BLaER1 treated with 17β-estradiol and CSF1 and Interleukin-3, amounts not matched to agents 10 nM and 100 nM (cell line): ENCODE data around the gene METTL16.

Experiments used
- H3K27ac ChIP-seq, 11 experiments: shearing (Covaris generic); formaldehyde crosslinking; 2 replicates each; pipeline ENCODE4 v1.8.1; 2022
- H3K27me3 ChIP-seq, 11 experiments: shearing (Covaris generic); formaldehyde crosslinking; 2 replicates each; pipeline ENCODE4 v1.8.1; 2022
- H3K36me3 ChIP-seq, 11 experiments: shearing (Covaris generic); formaldehyde crosslinking; 2 replicates each; pipeline ENCODE4 v1.8.1; 2022
- H3K4me1 ChIP-seq, 10 experiments: shearing (Covaris generic); formaldehyde crosslinking; 2 replicates each; pipeline ENCODE4 v1.8.1; 2022
- H3K4me2 ChIP-seq, 11 experiments: shearing (Covaris generic); formaldehyde crosslinking; 2 replicates each; pipeline ENCODE4 v1.8.1; 2022
- H3K4me3 ChIP-seq, 10 experiments: shearing (Covaris generic); formaldehyde crosslinking; 2 replicates each; pipeline ENCODE4 v1.8.1; 2022
- H3K9ac ChIP-seq, 11 experiments: shearing (Covaris generic); formaldehyde crosslinking; 2 replicates each; pipeline ENCODE4 v1.8.1; 2022
- H3K9me3 ChIP-seq, 11 experiments: shearing (Covaris generic); formaldehyde crosslinking; replicated peaks in 1 of 11; 2 replicates each; pipeline ENCODE4 v1.8.1; 2022
- H4K20me1 ChIP-seq, 11 experiments: shearing (Covaris generic); formaldehyde crosslinking; 2 replicates each; pipeline ENCODE4 v1.8.1; 2022
- Cebpa-rat ChIP-seq, 11 experiments: shearing (Covaris generic); IDR thresholded peaks; 2 replicates each; pipeline ENCODE4 v1.8.1; 2022

The METTL16 gene

GRCh38 chr17:2485970-2486369 lies 25.7 kb downstream of the METTL16 start:
- H3K36me3 ChIP-seq, result peaks cover 0 to 4% (median 1%) of the 10 kb centered on the region in 11 experiments; a peak in 9 of 22 replicates
- peak overlapping the region in 2 of 11 experiments; percentile 10 to 27; a peak in 2 of 22 replicates for H3K9ac ChIP-seq

GRCh38 chr17:2485543-2485942 lies 26.1 kb downstream of the METTL16 start:
- H3K36me3 ChIP-seq, result peaks cover under 1 to 8% (median 5%) of the 10 kb centered on the region in 11 experiments; a peak in 12 of 22 replicates
- no peaks in the 10 kb centered on the region for H3K9me3 ChIP-seq
- H3K27ac ChIP-seq, result peak overlapping the region in 7 of 11 experiments; percentile 4 to 50 (median 19); a peak in 3 of 22 replicates
- peak in 2 of 11 experiments; percentile 23 to 53; a peak in 2 of 22 replicates for TF ChIP-seq Cebpa-rat (IDR thresholded peaks at IDR 0.05)
- no peak overlapping the region for H3K4me3 ChIP-seq
- H3K4me2 ChIP-seq, result peak overlapping the region; percentile 49 to 89 (median 66)
- peak overlapping the region in 2 of 11 experiments; percentile 10 to 27; a peak in 2 of 22 replicates for H3K9ac ChIP-seq
- H4K20me1 ChIP-seq, result peaks cover 0 to 94% (median 31%) of the 10 kb centered on the region in 11 experiments; a peak in 18 of 22 replicates
- H3K27me3 ChIP-seq, result no peaks in the 10 kb centered on the region
- H3K4me1 ChIP-seq, result peaks cover 69 to 88% (median 84%) of the 10 kb centered on the region in 10 experiments

More at GRCh38 chr17:2485970-2486369, 25.7 kb downstream of the METTL16 start:
- H3K9me3 ChIP-seq, result no peaks in the 10 kb centered on the region
- TF ChIP-seq Cebpa-rat (IDR thresholded peaks at IDR 0.05), result no peak
- no peak overlapping the region for H3K4me3 ChIP-seq
- H3K4me1 ChIP-seq, result peaks cover 73 to 92% (median 88%) of the 10 kb centered on the region in 10 experiments
- peak overlapping the region; percentile 49 to 89 (median 66) for H3K4me2 ChIP-seq
- H3K27ac ChIP-seq, result peak overlapping the region in 9 of 11 experiments; percentile 3 to 50 (median 23); a peak in 6 of 22 replicates
- peaks cover 0 to 92% (median 31%) of the 10 kb centered on the region in 11 experiments; a peak in 18 of 22 replicates for H4K20me1 ChIP-seq
- H3K27me3 ChIP-seq, result no peaks in the 10 kb centered on the region

GRCh38 chr17:2484876-2485275 lies 26.8 kb downstream of the METTL16 start:
- Histone ChIP-seq H3K27ac (peak overlapping the region in 4 of 11 experiments; percentile 19 to 41 (median 32); a peak in 5 of 22 replicates), H3K9ac (peak overlapping the region in 7 of 11 experiments; percentile 8 to 37 (median 24); a peak in 5 of 22 replicates), H4K20me1 (peaks cover 0 to 94% (median 31%) of the 10 kb centered on the region in 11 experiments; a peak in 18 of 22 replicates), H3K4me1 (peaks cover 63 to 81% (median 77%) of the 10 kb centered on the region in 10 experiments), H3K27me3 (no peaks in the 10 kb centered on the region), H3K36me3 (peaks cover 4 to 15% (median 11%) of the 10 kb centered on the region in 11 experiments; a peak in 14 of 22 replicates), H3K4me3 (no peak overlapping the region), H3K9me3 (no peaks in the 10 kb centered on the region), H3K4me2 (peak overlapping the region; percentile 49 to 89 (median 66))
- TF ChIP-seq Cebpa-rat (IDR thresholded peaks at IDR 0.05), result no peak

- H4K20me1 ChIP-seq, result peaks cover 0 to 100% (median 31%) of the 10 kb centered on the region in 11 experiments; a peak in 18 of 22 replicates
- H3K9me3 ChIP-seq, result no peaks in the 10 kb centered on the region
- no peak overlapping the region for H3K4me3 ChIP-seq
- no peaks in the 10 kb centered on the region for H3K27me3 ChIP-seq
- H3K27ac ChIP-seq, result no peak overlapping the region; a peak in 1 of 22 replicates
- no peak for TF ChIP-seq Cebpa-rat (IDR thresholded peaks at IDR 0.05)
- H3K9ac ChIP-seq, result no peak overlapping the region
- peaks cover 47 to 74% (median 59%) of the 10 kb centered on the region in 10 experiments for H3K4me1 ChIP-seq
- peak overlapping the region in 3 of 11 experiments; percentile 19 to 69 (median 68); a peak in 5 of 22 replicates for H3K4me2 ChIP-seq
- H3K36me3 ChIP-seq, result peaks cover 4 to 33% (median 26%) of the 10 kb centered on the region in 11 experiments; a peak in 18 of 22 replicates
Observed at GRCh38 chr17:2483084-2483483, 28.6 kb downstream of the METTL16 start.

GRCh38 chr17:2482218-2482617 lies 29.5 kb downstream of the METTL16 start:
- no peaks in the 10 kb centered on the region for H3K9me3 ChIP-seq
- peaks cover 42 to 70% (median 50%) of the 10 kb centered on the region in 10 experiments for H3K4me1 ChIP-seq
- H3K4me2 ChIP-seq, result peak overlapping the region; percentile 53 to 81 (median 68)
- H3K27me3 ChIP-seq, result no peaks in the 10 kb centered on the region
- H3K27ac ChIP-seq, result peak overlapping the region in 4 of 11 experiments; percentile 19 to 51 (median 36); a peak in 3 of 22 replicates
- no peak overlapping the region for H3K4me3 ChIP-seq
- H3K36me3 ChIP-seq, result peaks cover 8 to 41% (median 34%) of the 10 kb centered on the region in 11 experiments; a peak in 21 of 22 replicates
- peak overlapping the region in 2 of 11 experiments; percentile 22 to 50; a peak in 2 of 22 replicates for H3K9ac ChIP-seq
- H4K20me1 ChIP-seq, result peaks cover 0 to 100% (median 31%) of the 10 kb centered on the region in 11 experiments; a peak in 18 of 22 replicates
- TF ChIP-seq Cebpa-rat (IDR thresholded peaks at IDR 0.05), result no peak

GRCh38 chr17:2481760-2482159 lies 29.9 kb downstream of the METTL16 start:
- Histone ChIP-seq H3K27me3 (no peaks in the 10 kb centered on the region), H3K9me3 (no peaks in the 10 kb centered on the region), H4K20me1 (peaks cover 0 to 100% (median 31%) of the 10 kb centered on the region in 11 experiments; a peak in 18 of 22 replicates), H3K4me3 (no peak overlapping the region), H3K27ac (peak overlapping the region in 1 of 11 experiments; percentile 51; a peak in 2 of 22 replicates), H3K4me2 (peak overlapping the region in 5 of 11 experiments; percentile 54 to 81 (median 63); a peak in 8 of 22 replicates), H3K9ac (no peak overlapping the region), H3K4me1 (peaks cover 37 to 66% (median 46%) of the 10 kb centered on the region in 10 experiments), H3K36me3 (peaks cover 13 to 46% (median 39%) of the 10 kb centered on the region in 11 experiments)
- TF ChIP-seq Cebpa-rat (IDR thresholded peaks at IDR 0.05), result no peak

GRCh38 chr17:2478458-2478857 lies 33.2 kb downstream of the METTL16 start:
- Histone ChIP-seq H3K36me3 (peaks cover 44 to 79% (median 70%) of the 10 kb centered on the region in 11 experiments), H4K20me1 (peaks cover 0 to 78% (median 14%) of the 10 kb centered on the region in 11 experiments; a peak in 14 of 22 replicates), H3K9ac (no peak overlapping the region), H3K9me3 (no peaks in the 10 kb centered on the region), H3K4me3 (no peak overlapping the region), H3K27ac (no peak overlapping the region), H3K4me1 (peaks cover 10 to 35% (median 17%) of the 10 kb centered on the region in 10 experiments), H3K27me3 (no peaks in the 10 kb centered on the region), H3K4me2 (peak overlapping the region in 2 of 11 experiments; percentile 15 to 42; a peak in 4 of 22 replicates)
- TF ChIP-seq Cebpa-rat (IDR thresholded peaks at IDR 0.05), result no peak

- Histone ChIP-seq H3K27me3 (no peaks in the 10 kb centered on the region), H3K4me2 (no peak overlapping the region), H3K36me3 (peaks cover 74 to 100% (median 97%) of the 10 kb centered on the region in 11 experiments), H3K4me3 (no peak overlapping the region), H3K4me1 (peaks cover 0 to 17% (median 0%) of the 10 kb centered on the region in 10 experiments; a peak in 7 of 20 replicates), H3K9ac (no peak overlapping the region), H3K27ac (no peak overlapping the region), H3K9me3 (no peaks in the 10 kb centered on the region), H4K20me1 (peaks cover 0 to 58% (median 6%) of the 10 kb centered on the region in 11 experiments; a peak in 8 of 22 replicates)
- no peak for TF ChIP-seq Cebpa-rat (IDR thresholded peaks at IDR 0.05)
Observed at GRCh38 chr17:2475056-2475455, 36.6 kb downstream of the METTL16 start.

GRCh38 chr17:2474371-2474770 lies 37.3 kb downstream of the METTL16 start:
- Histone ChIP-seq H4K20me1 (peaks cover 0 to 51% (median 7%) of the 10 kb centered on the region in 11 experiments; a peak in 8 of 22 replicates), H3K9ac (no peak overlapping the region), H3K9me3 (no peaks in the 10 kb centered on the region), H3K36me3 (peaks cover 81 to 100% (median 97%) of the 10 kb centered on the region in 11 experiments), H3K4me1 (peaks cover 0 to 17% (median 0%) of the 10 kb centered on the region in 10 experiments; a peak in 7 of 20 replicates), H3K4me3 (no peak overlapping the region), H3K27me3 (no peaks in the 10 kb centered on the region), H3K27ac (no peak overlapping the region), H3K4me2 (no peak overlapping the region)
- TF ChIP-seq Cebpa-rat (IDR thresholded peaks at IDR 0.05), result no peak
